Motor neuron (in vitro differentiated cells): ENCODE data around the gene MAPRE2. TPM values are rescaled to one million over a fixed set of nuclear protein-coding genes. Genes with fewer than 3 reads are reported as not detected.

Experiments used
- ATAC-seq, 8 experiments: fragments of 200-7000 bp; cut with Tn5 transposase; replicated peaks in 6 of 8; 2 replicates each; pipeline ENCODE4 v1.8.0; 2021; ENCODE audit warnings: mild to moderate bottlenecking in 8 of 8, moderate library complexity in 8 of 8
- H3K27ac ChIP-seq, 2 donors: fragments of 250-450 bp; sonication (Bioruptor Pico); 2 replicates each; pipeline ENCODE4 v1.9.0; 2021; ENCODE audit warnings: antibody characterized with exemption in 2 of 2, mild to moderate bottlenecking in 2 of 2, moderate library complexity in 1 of 2
- H3K4me1 ChIP-seq, 2 donors: fragments of 250-450 bp; sonication (Bioruptor Pico); replicated peaks in 1 of 2; 2 replicates each; pipeline ENCODE4 v1.6.1; 2021; ENCODE audit warnings: antibody characterized with exemption in 2 of 2, mild to moderate bottlenecking in 2 of 2, moderate library complexity in 1 of 2
- H3K4me3 ChIP-seq, 5 donors: fragments of 250-450 bp; sonication (Bioruptor Pico); 2 replicates each; pipeline ENCODE4 v1.9.0; 2021; ENCODE audit warnings: antibody characterized with exemption in 5 of 5, mild to moderate bottlenecking in 5 of 5, moderate library complexity in 4 of 5
- WGBS, 10 experiments: fragments of 450-650 bp; shearing (Covaris generic); methylation state at CpG; one replicate each; pipeline ENCODE4 v1.0.0; 2022; 5-methylcytosine and 5-hydroxymethylcytosine counted together
- in situ Hi-C, 9 experiments: fragments of 400-800 bp; cut with MboI; loops; one replicate each; pipeline ENCODE4 v1.15.0; 2021; ENCODE audit warnings: low sequenced_read_pairs in 9 of 9, low pct_unique_long_range_greater_than_20kb in 2 of 9; ENCODE audit not compliant: unreplicated experiment in 9 of 9
- total RNA-seq, 8 experiments: library from RNA; unstranded; fragments of 300-600 nt; gene quantifications; 2 replicates each; pipeline versions ENCODE4 v1.2.3 to v1.2.4, GENCODE V29; 2022

Gene MAPRE2
- total RNA-seq, 8 experiments from 2014 or later, result 24.7 to 88.2 (median 67.2) TPM

DNA sequence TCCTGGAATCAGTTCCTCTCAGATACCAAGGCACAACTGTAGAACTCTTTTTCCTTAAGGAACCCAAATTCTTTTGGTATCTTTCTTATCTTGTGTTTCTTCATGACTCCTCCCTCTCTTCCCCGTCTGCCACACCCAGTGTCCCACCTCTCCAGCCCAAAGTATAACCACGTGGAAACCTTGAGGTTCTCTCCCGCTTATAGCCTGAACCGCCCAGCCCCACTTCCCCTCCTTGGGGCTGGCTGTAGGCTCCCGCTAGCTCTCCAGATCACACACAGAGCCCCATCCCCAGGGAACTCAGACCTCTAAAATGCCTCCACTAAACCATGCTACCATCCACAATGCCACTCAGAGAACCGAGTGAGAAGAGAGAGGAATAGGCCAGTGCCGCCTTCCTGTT lies 87.5 kb downstream of the MAPRE2 start:
- no peak for ATAC-seq
- H3K4me3 ChIP-seq, result no peak overlapping the region
- in situ Hi-C loops, result loop anchor here in 1 of 9 experiments (25.0 kb wide), 1 partner anchor 116 kb away; no protein-coding TSS in a partner anchor

GRCh38 chr18:35130236-35130635 lies 89.0 kb downstream of the MAPRE2 start:
- H3K27ac ChIP-seq, result no peak overlapping the region
- peaks cover 11 to 19% of the 10 kb centered on the region in 2 donors for H3K4me1 ChIP-seq
- H3K4me3 ChIP-seq, result no peak overlapping the region
- ATAC-seq, result no peak
- in situ Hi-C loops, result loop anchor here in 1 of 9 experiments (25.0 kb wide), 1 partner anchor 118 kb away; no protein-coding TSS in a partner anchor

More for the DNA sequence above, 87.5 kb downstream of the MAPRE2 start:
- no peak overlapping the region for H3K27ac ChIP-seq
- WGBS, 10 experiments, result 60 to 100% (median 82%) methylated on average over 1 to 7 of the region's 7 CpGs; no CpG with 5 or more reads in 3 of the 10 experiments
- peaks cover 11 to 19% of the 10 kb centered on the region in 2 donors for H3K4me1 ChIP-seq

- in situ Hi-C loops, result loop anchor here in 1 of 9 experiments (25.0 kb wide), 1 partner anchor 119 kb away; no protein-coding TSS in a partner anchor
- no peak for ATAC-seq
- H3K27ac ChIP-seq, result no peak overlapping the region
- 20 to 93% (median 72%) methylated on average over 1 to 6 of the region's 8 CpGs; no CpG with 5 or more reads in 3 of the 10 experiments for WGBS, 10 experiments
- peaks cover 11 to 19% of the 10 kb centered on the region in 2 donors for H3K4me1 ChIP-seq
- no peak overlapping the region for H3K4me3 ChIP-seq
Observed at GRCh38 chr18:35131387-35132020, 90.3 kb downstream of the MAPRE2 start.

GRCh38 chr18:35132021-35132902 lies 91.0 kb downstream of the MAPRE2 start:
- H3K4me1 ChIP-seq, result peaks cover 11 to 19% of the 10 kb centered on the region in 2 donors
- no peak overlapping the region for H3K4me3 ChIP-seq
- H3K27ac ChIP-seq, result peak overlapping the region in 1 of 2 donors; percentile 12
- peak in 7 of 8 experiments; percentile 25 to 83 (median 71) for ATAC-seq
- 20 to 95% (median 70%) methylated on average over 2 to 9 of the region's 10 CpGs; no CpG with 5 or more reads in 1 of the 10 experiments for WGBS, 10 experiments
- in situ Hi-C loops, result loop anchor here in 1 of 9 experiments (25.0 kb wide), 1 partner anchor 120 kb away; no protein-coding TSS in a partner anchor

GRCh38 chr18:35134190-35134730 lies 93.0 kb downstream of the MAPRE2 start:
- Histone ChIP-seq H3K27ac (no peak overlapping the region), H3K4me1 (peaks cover 11 to 19% of the 10 kb centered on the region in 2 donors), H3K4me3 (no peak overlapping the region)
- ATAC-seq, result no peak
- in situ Hi-C loops, result loop anchor here in 1 of 9 experiments (25.0 kb wide), 1 partner anchor 122 kb away; no protein-coding TSS in a partner anchor
- WGBS, 10 experiments, result 60 to 100% (median 93%) methylated on average over 1 to 6 of the region's 6 CpGs; no CpG with 5 or more reads in 1 of the 10 experiments

DNA sequence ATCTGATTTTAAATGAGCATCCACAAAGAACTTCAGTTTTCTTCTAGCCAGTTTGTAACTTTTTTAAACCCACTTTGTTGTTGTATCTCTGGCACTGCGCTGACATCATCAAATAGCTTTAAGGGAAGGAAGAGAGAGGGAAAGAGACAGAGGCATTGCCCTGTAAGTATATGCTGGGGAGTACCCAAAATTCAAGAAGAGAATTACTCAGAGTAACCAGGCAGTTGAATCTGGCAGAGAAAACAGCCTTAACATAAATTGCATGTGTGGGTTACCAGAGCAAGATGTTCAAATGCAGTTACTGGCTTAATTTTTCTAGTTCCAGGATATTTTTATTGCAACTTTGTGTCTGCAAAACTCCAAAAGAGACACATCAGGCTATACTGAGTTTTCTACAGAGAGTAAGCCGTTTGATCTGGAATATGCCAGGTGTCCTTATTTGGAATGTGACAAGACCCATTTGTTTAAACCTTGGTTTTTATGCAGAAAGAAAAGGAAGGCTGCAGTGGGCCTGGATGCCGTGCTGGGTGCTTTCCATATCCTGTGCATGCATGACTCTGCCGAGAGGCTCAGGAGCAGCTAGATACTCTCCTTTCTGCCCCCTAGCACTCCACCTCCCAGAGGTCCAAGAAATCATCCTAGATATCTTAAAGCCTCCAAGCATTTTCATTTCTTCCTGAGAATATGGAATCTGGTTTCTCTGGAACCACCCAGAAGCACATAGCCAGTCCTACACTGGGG lies 93.7 kb downstream of the MAPRE2 start:
- in situ Hi-C loops, result loop anchor here in 1 of 9 experiments (25.0 kb wide), 1 partner anchor 123 kb away; no protein-coding TSS in a partner anchor
- Histone ChIP-seq H3K27ac (no peak overlapping the region), H3K4me3 (no peak overlapping the region), H3K4me1 (peaks cover 11 to 19% of the 10 kb centered on the region in 2 donors)
- WGBS, 10 experiments, result 14 to 100% (median 60%) methylated on average over 1 to 3 of the region's 4 CpGs
- ATAC-seq, result peak in 3 of 8 experiments; percentile 62 to 69 (median 65)

- Histone ChIP-seq H3K27ac (no peak overlapping the region), H3K4me3 (no peak overlapping the region), H3K4me1 (peaks cover 11 to 18% of the 10 kb centered on the region in 2 donors)
- in situ Hi-C loops, result loop anchor here in 1 of 9 experiments (25.0 kb wide), 1 partner anchor 124 kb away; no protein-coding TSS in a partner anchor
- no peak for ATAC-seq
- 93 to 100% (median 100%) methylated on average over 2 to 3 of the region's 3 CpGs; no CpG with 5 or more reads in 6 of the 10 experiments for WGBS, 10 experiments
Observed at GRCh38 chr18:35136248-35136647, 95.0 kb downstream of the MAPRE2 start.

- Histone ChIP-seq H3K4me3 (no peak overlapping the region), H3K4me1 (peaks cover 6 to 11% of the 10 kb centered on the region in 2 donors), H3K27ac (no peak overlapping the region)
- ATAC-seq, result peak in 1 of 8 experiments; percentile 22
- in situ Hi-C loops, result loop anchor here in 1 of 9 experiments (25.0 kb wide), 1 partner anchor 125 kb away; no protein-coding TSS in a partner anchor
- WGBS, 10 experiments, result 83 to 100% (median 100%) methylated on average over 1 to 2 of the region's 2 CpGs; no CpG with 5 or more reads in 4 of the 10 experiments
Observed at GRCh38 chr18:35136885-35137284, 95.7 kb downstream of the MAPRE2 start.

- H3K4me3 ChIP-seq, result no peak overlapping the region
- H3K27ac ChIP-seq, result no peak overlapping the region
- WGBS, 10 experiments, result 17 to 100% (median 94%) methylated on average over 1 to 9 of the region's 10 CpGs
- peaks cover 0 to 4% of the 10 kb centered on the region in 2 donors for H3K4me1 ChIP-seq
- ATAC-seq, result no peak
- in situ Hi-C loops, result loop anchor here in 1 of 9 experiments (25.0 kb wide), 1 partner anchor 125 kb away; no protein-coding TSS in a partner anchor
Observed at GRCh38 chr18:35137632-35138031, 96.4 kb downstream of the MAPRE2 start.

GRCh38 chr18:35138773-35139172 lies 97.6 kb downstream of the MAPRE2 start:
- ATAC-seq, result no peak
- in situ Hi-C loops, result loop anchor here in 1 of 9 experiments (25.0 kb wide), 1 partner anchor 126 kb away; no protein-coding TSS in a partner anchor
- no peaks in the 10 kb centered on the region for H3K4me1 ChIP-seq
- H3K27ac ChIP-seq, result no peak overlapping the region
- 67 to 100% (median 90%) methylated on average over 1 to 6 of the region's 6 CpGs; no CpG with 5 or more reads in 2 of the 10 experiments for WGBS, 10 experiments
- H3K4me3 ChIP-seq, result no peak overlapping the region

GRCh38 chr18:35139517-35139916 lies 98.3 kb downstream of the MAPRE2 start:
- ATAC-seq, result no peak
- Histone ChIP-seq H3K4me1 (no peaks in the 10 kb centered on the region), H3K27ac (no peak overlapping the region), H3K4me3 (no peak overlapping the region)
- in situ Hi-C loops, result loop anchor here in 1 of 9 experiments (25.0 kb wide), 1 partner anchor 127 kb away; no protein-coding TSS in a partner anchor
- WGBS, 10 experiments, result 52 to 100% (median 86%) methylated on average over 1 to 3 of the region's 3 CpGs; no CpG with 5 or more reads in 4 of the 10 experiments
